Gastrocnemius medialis (tissue), 4 donors: ENCODE measurements around the gene FNTB. TPM values are rescaled to one million over a fixed set of nuclear protein-coding genes. Genes with fewer than 3 reads are reported as not detected.

ENCODE experiments used
- ATAC-seq, 2 donors: fragments of 150-250 bp; one replicate each; pipeline ENCODE4 v1.9.1; 2016
- DNase-seq, 2 donors: peaks; one replicate each; pipeline ENCODE4 v3.0.0-alpha.2; 2019
- H3K27ac ChIP-seq, 4 donors: fragments of 200-600 bp; sonication (generic); 1 replicate in 1 of 4; 2 replicates in 3 of 4; pipeline ENCODE4 v1.5.1; 2016 to 2018; ENCODE audit warnings: mild to moderate bottlenecking in 2 of 4, moderate library complexity in 1 of 4
- H3K27me3 ChIP-seq, 3 donors: fragments of 200-600 bp; sonication (generic) in 2 of 3; 1 replicate in 1 of 3; 2 replicates in 2 of 3; pipeline versions ENCODE4 v1.5.1 to v1.6.0; 2016 to 2019; ENCODE audit warnings: mild to moderate bottlenecking in 1 of 3, moderate library complexity in 1 of 3
- H3K36me3 ChIP-seq, 2 donors: fragments of 200-600 bp; sonication (generic) in 1 of 2; one replicate each; pipeline ENCODE4 v1.5.1; 2017 to 2018
- H3K4me1 ChIP-seq, 2 donors: fragments of 200-600 bp; sonication (generic) in 1 of 2; one replicate each; pipeline ENCODE4 v1.5.1; 2016 to 2017; ENCODE audit warnings: mild to moderate bottlenecking in 2 of 2
- H3K4me3 ChIP-seq, 4 donors: fragments of 200-600 bp; sonication (generic) in 3 of 4; 1 replicate in 1 of 4; 2 replicates in 3 of 4; pipeline ENCODE4 v1.5.1; 2016 to 2019; ENCODE audit warnings: mild to moderate bottlenecking in 2 of 4
- H3K9me3 ChIP-seq, 3 donors: fragments of 200-600 bp; sonication (generic) in 2 of 3; 1 replicate in 1 of 3; 2 replicates in 2 of 3; pipeline ENCODE4 v1.5.1; 2016 to 2019
- CTCF ChIP-seq, 5 experiments: fragments of 450-650 bp in 3 of 5; fragments of 200-600 bp in 2 of 5; sonication (generic) in 2 of 5; IDR thresholded peaks in 4 of 5; conservative IDR thresholded peaks in 1 of 5; 1 replicate in 4 of 5; 2 replicates in 1 of 5; pipeline ENCODE4 v1.5.1; 2016 to 2019; ENCODE audit warnings: antibody characterized with exemption in 5 of 5, mild to moderate bottlenecking in 3 of 5, moderate library complexity in 3 of 5
- POLR2A ChIP-seq, 2 donors: fragments of 450-650 bp; IDR thresholded peaks; one replicate each; pipeline ENCODE4 v1.6.1; 2017; ENCODE audit warnings: antibody characterized with exemption in 2 of 2, mild to moderate bottlenecking in 2 of 2, moderate library complexity in 2 of 2
- in situ Hi-C, 4 donors: fragments of 200-750 bp; cut with MboI; loops; one replicate each; pipeline versions ENCODE4 v1.15.0 to v1.8.0; 2017; ENCODE audit warnings: low sequenced_read_pairs in 4 of 4
- intact Hi-C: fragments of 100-400 bp; cut with DNase I; formaldehyde crosslinking; loops from one replicate; pipeline ENCODE4 v1.15.1; 2023; ENCODE audit warnings: low total_unique reads
- total RNA-seq, 4 donors: library from RNA; depleted of rRNA; stranded (reverse); fragments of >200 nt; gene quantifications; one replicate each; pipeline versions ENCODE4 v1.1.0 to v1.2.3, GENCODE V29; 2016

FNTB gene
- total RNA-seq, 4 donors from 2014 or later, result 6.1 to 40.6 (median 18.0) TPM

- intact Hi-C loops, result no loop called here
- H3K9me3 ChIP-seq, result no peaks in the 10 kb centered on the region
- H3K27me3 ChIP-seq, result no peaks in the 10 kb centered on the region
- no peak overlapping the region for H3K4me3 ChIP-seq
- ATAC-seq (no peak), DNase-seq (no peak)
- H3K4me1 ChIP-seq, result peaks cover 40 to 48% of the 10 kb centered on the region in 2 donors
- peaks cover 0 to 17% of the 10 kb centered on the region in 2 donors for H3K36me3 ChIP-seq
- in situ Hi-C loops, result no loop called here
- TF ChIP-seq POLR2A (IDR thresholded peaks at IDR 0.05), result no peak
- no peak for TF ChIP-seq CTCF (IDR thresholded peaks at IDR 0.05 in 4 of 5, conservative IDR thresholded peaks at IDR 0.05 in 1 of 5)
- H3K27ac ChIP-seq, result peak overlapping the region in 2 of 4 donors; percentile 60 to 78
These were observed 83.2 kb downstream of the FNTB start for GRCh38 chr14:65069874-65070413.

GRCh38 chr14:65070471-65070976, 83.8 kb downstream of the FNTB start:
- peaks cover 0 to 17% of the 10 kb centered on the region in 2 donors for H3K36me3 ChIP-seq

DNA sequence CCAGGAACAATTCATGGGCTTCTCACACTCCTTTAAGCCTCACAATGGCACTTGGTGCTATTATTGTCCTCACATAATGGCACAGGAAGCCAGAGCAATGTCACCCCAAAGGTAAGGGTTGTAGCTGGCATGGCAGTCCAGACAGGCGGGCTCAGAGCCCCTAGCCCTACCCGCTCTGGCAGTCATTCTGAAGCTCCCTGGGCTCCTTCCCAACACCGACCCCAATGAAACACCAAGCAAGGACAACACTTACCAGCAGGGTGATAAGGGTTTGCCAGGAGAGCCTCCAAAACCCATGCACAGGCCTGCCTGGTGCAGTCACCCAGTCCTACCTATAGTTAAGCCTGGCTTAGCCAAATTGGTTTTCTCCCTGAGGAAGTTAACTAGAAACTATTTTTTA, 84.8 kb downstream of the FNTB start:
- in situ Hi-C loops (no loop called here), intact Hi-C loops (no loop called here)
- H3K27ac ChIP-seq, result peak overlapping the region in 2 of 4 donors; percentile 60 to 78
- peaks cover 50 to 54% of the 10 kb centered on the region in 2 donors for H3K4me1 ChIP-seq
- H3K4me3 ChIP-seq, result no peak overlapping the region
- ATAC-seq, result no peak
- H3K27me3 ChIP-seq, result no peaks in the 10 kb centered on the region
- peaks cover 0 to 23% of the 10 kb centered on the region in 2 donors for H3K36me3 ChIP-seq
- TF ChIP-seq POLR2A (IDR thresholded peaks at IDR 0.05) (no peak), CTCF (IDR thresholded peaks at IDR 0.05 in 4 of 5, conservative IDR thresholded peaks at IDR 0.05 in 1 of 5) (no peak)
- no peaks in the 10 kb centered on the region for H3K9me3 ChIP-seq
- no peak for DNase-seq

More at GRCh38 chr14:65070471-65070976, 83.8 kb downstream of the FNTB start:
- H3K27ac ChIP-seq, result peak overlapping the region in 2 of 4 donors; percentile 60 to 78
- in situ Hi-C loops (no loop called here), intact Hi-C loops (no loop called here)
- ATAC-seq (peak; percentile 48 to 49), DNase-seq (peak; percentile 51 to 57)
- H3K27me3 ChIP-seq, result no peaks in the 10 kb centered on the region
- TF ChIP-seq CTCF (IDR thresholded peaks at IDR 0.05 in 4 of 5, conservative IDR thresholded peaks at IDR 0.05 in 1 of 5) (no peak), POLR2A (IDR thresholded peaks at IDR 0.05) (no peak)
- H3K4me1 ChIP-seq, result peaks cover 44 to 53% of the 10 kb centered on the region in 2 donors
- H3K4me3 ChIP-seq, result peak overlapping the region in 1 of 4 donors; percentile 23
- no peaks in the 10 kb centered on the region for H3K9me3 ChIP-seq

GRCh38 chr14:65072256-65072655, 85.6 kb downstream of the FNTB start:
- intact Hi-C loops, result no loop called here
- TF ChIP-seq CTCF (IDR thresholded peaks at IDR 0.05 in 4 of 5, conservative IDR thresholded peaks at IDR 0.05 in 1 of 5), result no peak
- TF ChIP-seq POLR2A (IDR thresholded peaks at IDR 0.05), result no peak
- H3K27me3 ChIP-seq, result no peaks in the 10 kb centered on the region
- H3K36me3 ChIP-seq, result peaks cover 0 to 30% of the 10 kb centered on the region in 2 donors
- no peaks in the 10 kb centered on the region for H3K9me3 ChIP-seq
- peak overlapping the region in 3 of 4 donors; percentile 27 to 78 (median 37) for H3K27ac ChIP-seq
- H3K4me3 ChIP-seq, result no peak overlapping the region
- H3K4me1 ChIP-seq, result peaks cover 50 to 54% of the 10 kb centered on the region in 2 donors
- no peak for DNase-seq
- no peak for ATAC-seq
- in situ Hi-C loops, result no loop called here
